Calu3 (cell line): ENCODE results near the gene C9orf50. TPM values are rescaled to one million over a fixed set of nuclear protein-coding genes. Genes with fewer than 3 reads are reported as not detected.

Source experiments
- BruUV-seq: library from RNA; stranded (reverse); fragments of 400-500 nt; replicated peaks from 2 replicates; lab custom pipeline; 2021; lab: Mats Ljungman, UMichigan
- CTCF ChIA-PET: fragments of 300-600 bp; sonication (Branson Sonifier 250); formaldehyde crosslinking; loops from one replicate; lab custom pipeline; 2022; ENCODE audit warnings: antibody characterized with exemption; lab: Charles Lee
- DNase-seq: peaks from one replicate; pipeline ENCODE4 v3.0.0; 2022
- H3K27ac Mint-ChIP-seq: one replicate; pipeline ENCODE4 v1.8.0; 2022; ENCODE audit warnings: mixed read lengths; ENCODE audit not compliant: unreplicated experiment
- H3K27me3 Mint-ChIP-seq: one replicate; pipeline ENCODE4 v1.8.0; 2022; ENCODE audit warnings: mixed read lengths; ENCODE audit not compliant: unreplicated experiment
- H3K36me3 Mint-ChIP-seq: one replicate; pipeline ENCODE4 v1.8.0; 2022; ENCODE audit warnings: mild to moderate bottlenecking, moderate library complexity, mixed read lengths; ENCODE audit not compliant: insufficient read depth, unreplicated experiment
- H3K4me1 Mint-ChIP-seq: one replicate; pipeline ENCODE4 v1.8.0; 2022; ENCODE audit warnings: mild to moderate bottlenecking, low read depth, mixed read lengths; ENCODE audit not compliant: unreplicated experiment
- H3K4me3 Mint-ChIP-seq: one replicate; pipeline ENCODE4 v1.8.0; 2022; ENCODE audit warnings: mild to moderate bottlenecking, low read depth, moderate library complexity, mixed read lengths; ENCODE audit not compliant: unreplicated experiment
- H3K9me3 Mint-ChIP-seq: one replicate; pipeline ENCODE4 v1.8.0; 2022; ENCODE audit warnings: low read depth, mixed read lengths; ENCODE audit not compliant: unreplicated experiment
- CTCF ChIP-seq: fragments of 200-600 bp; IDR thresholded peaks from one replicate; pipeline ENCODE4 v1.8.0; 2022; ENCODE audit warnings: antibody characterized with exemption; ENCODE audit not compliant: unreplicated experiment
- intact Hi-C: fragments of 100-400 bp; cut with micrococcal nuclease; formaldehyde crosslinking; loops from one replicate; pipeline ENCODE4 v1.10.0; 2022; ENCODE audit not compliant: unreplicated experiment
- total RNA-seq: library from RNA; stranded (reverse); gene quantifications from 2 replicates; pipeline ENCODE4 v1.2.3, GENCODE V29; 2022

Gene C9orf50
- total RNA-seq, 1 experiment from 2014 or later: not detected

DNA sequence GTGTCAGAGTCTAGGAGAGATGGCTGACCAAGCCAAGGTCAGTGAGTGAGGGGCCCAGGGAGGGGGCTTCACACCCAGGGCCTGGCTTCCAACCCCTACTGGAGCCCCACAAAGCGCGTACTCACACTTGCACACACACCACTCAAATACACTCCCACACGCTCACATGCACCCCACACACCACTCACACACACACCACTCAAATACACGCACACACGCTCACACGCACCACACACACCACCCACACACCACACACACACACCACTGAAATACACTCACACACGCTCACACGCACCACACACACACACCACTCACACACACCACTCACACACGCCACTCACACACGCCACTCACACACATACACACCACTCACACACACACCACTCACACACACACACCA is 26.7 kb upstream of the C9orf50 start:
- Mint-ChIP-seq H3K27ac (no peak overlapping the region), H3K36me3 (peaks cover 1% of the 10 kb centered on the region), H3K9me3 (no peaks in the 10 kb centered on the region), H3K27me3 (peaks cover 14% of the 10 kb centered on the region), H3K4me1 (no peaks in the 10 kb centered on the region), H3K4me3 (no peak overlapping the region)
- no peak for TF ChIP-seq CTCF
- intact Hi-C loops: no loop called here
- no peak for DNase-seq
- CTCF ChIA-PET: no interaction called here
- BruUV-seq: no TSS peak

DNA sequence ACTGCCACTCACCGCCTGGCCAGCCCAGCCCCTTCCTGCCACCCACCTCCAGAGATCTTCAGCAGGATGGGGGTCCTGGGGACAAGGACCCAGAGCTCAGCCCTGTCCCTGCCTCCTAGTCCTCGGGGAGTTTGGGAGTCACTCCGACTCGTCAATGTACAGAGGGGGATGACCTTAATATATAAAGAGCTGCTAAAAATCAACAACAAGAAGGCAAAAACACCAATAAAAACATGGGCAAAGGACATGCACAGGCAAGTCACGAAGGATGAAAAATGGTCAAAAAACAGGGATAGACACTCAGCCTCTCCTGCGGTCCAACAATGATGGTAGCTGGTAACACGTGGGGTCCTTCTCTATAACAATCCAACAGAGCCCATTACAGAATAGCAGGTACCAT is 25.8 kb upstream of the C9orf50 start:
- BruUV-seq: no TSS peak
- DNase-seq: no peak
- no peaks in the 10 kb centered on the region for H3K9me3 Mint-ChIP-seq
- no peak for TF ChIP-seq CTCF
- H3K4me1 Mint-ChIP-seq: no peaks in the 10 kb centered on the region
- CTCF ChIA-PET: interaction anchor here (0.5 kb wide), 1 partner anchor 137 kb away, joined by 3 read pairs; no protein-coding TSS in a partner anchor
- H3K36me3 Mint-ChIP-seq: peaks cover 11% of the 10 kb centered on the region
- intact Hi-C loops: no loop called here
- H3K27ac Mint-ChIP-seq: no peak overlapping the region
- no peak overlapping the region for H3K4me3 Mint-ChIP-seq
- peaks cover 14% of the 10 kb centered on the region for H3K27me3 Mint-ChIP-seq

GRCh38 chr9:129646252-129646651 is 25.4 kb upstream of the C9orf50 start:
- no peak for DNase-seq
- intact Hi-C loops: no loop called here
- no TSS peak for BruUV-seq
- no peak for TF ChIP-seq CTCF
- Mint-ChIP-seq H3K27me3 (peaks cover 14% of the 10 kb centered on the region), H3K36me3 (peaks cover 15% of the 10 kb centered on the region), H3K4me3 (no peak overlapping the region), H3K27ac (no peak overlapping the region), H3K4me1 (no peaks in the 10 kb centered on the region), H3K9me3 (no peaks in the 10 kb centered on the region)
- CTCF ChIA-PET: interaction anchor here (0.5 kb wide), 1 partner anchor 138 kb away, joined by 3 read pairs; no protein-coding TSS in a partner anchor

GRCh38 chr9:129644902-129645301 is 24.0 kb upstream of the C9orf50 start:
- no peak for TF ChIP-seq CTCF
- no peak overlapping the region for H3K27ac Mint-ChIP-seq
- CTCF ChIA-PET: no interaction called here
- intact Hi-C loops: loop anchor here (5.0 kb wide), 1 partner anchor 147 kb away; no protein-coding TSS in a partner anchor
- H3K36me3 Mint-ChIP-seq: peaks cover 28% of the 10 kb centered on the region
- H3K9me3 Mint-ChIP-seq: no peaks in the 10 kb centered on the region
- H3K4me1 Mint-ChIP-seq: no peaks in the 10 kb centered on the region
- peaks cover 14% of the 10 kb centered on the region for H3K27me3 Mint-ChIP-seq
- DNase-seq: no peak
- no peak overlapping the region for H3K4me3 Mint-ChIP-seq
- no TSS peak for BruUV-seq
